Measurements from ENCODE around the gene BLM.
A peak's percentile ranks its signal among the peaks of the same experiment; 100 is the strongest.

The BLM gene

DNA sequence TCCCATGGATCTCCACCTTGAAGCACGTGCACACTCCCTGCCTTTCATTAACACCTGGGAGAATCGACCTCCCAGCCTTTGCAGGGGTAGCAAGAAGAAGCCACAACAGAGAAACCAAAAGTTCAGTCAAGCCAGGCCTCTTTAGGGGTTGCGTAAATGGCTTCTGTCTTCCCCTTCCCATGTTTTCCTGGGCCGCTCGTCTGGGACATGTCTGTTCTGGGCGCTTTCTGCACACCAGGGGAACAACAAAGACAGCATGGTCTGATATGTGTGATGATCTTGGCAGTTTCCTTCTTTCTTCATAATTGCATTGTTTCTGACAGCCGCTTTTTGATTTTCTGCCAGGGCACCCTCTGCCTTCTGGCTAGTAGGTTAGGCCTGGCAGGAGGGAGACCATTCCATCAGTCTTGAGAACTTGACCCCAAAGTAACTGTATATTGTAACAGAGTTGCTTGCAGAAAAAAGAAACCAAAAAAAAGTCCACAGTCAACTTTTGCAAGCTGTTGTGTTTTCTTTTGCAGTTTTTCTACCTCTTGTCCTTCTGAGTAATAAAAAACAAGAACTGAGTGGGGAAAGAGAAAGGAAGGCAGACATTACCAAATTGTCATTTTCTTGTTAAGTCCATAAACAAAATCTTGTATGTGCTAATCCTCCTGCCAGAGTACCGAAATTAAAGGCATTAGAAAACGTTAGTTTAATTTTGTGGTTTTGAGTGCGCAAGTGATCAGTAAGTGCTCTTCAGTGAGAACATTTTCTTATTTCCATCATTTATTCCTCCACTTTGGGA is 95.2 kb downstream of the BLM start:
- no peak overlapping the region for H3K4me3 ChIP-seq (ENCODE audit: extremely low read depth, insufficient read depth, low read length, poor library complexity, severe bottlenecking)
- H3K4me1 ChIP-seq (ENCODE audit: control insufficient read depth, insufficient read depth, low read length, poor library complexity, severe bottlenecking): peaks cover 26% of the 10 kb centered on the region
- 91 to 93% methylated on average over 6 of the region's 10 CpGs for WGBS, 2 experiments (ENCODE audit: insufficient coverage in 2 of 2)
- no peaks in the 10 kb centered on the region for H3K9me3 ChIP-seq (ENCODE audit: control insufficient read depth, low read length)
- H3K27ac ChIP-seq (ENCODE audit: low read depth, low read length, severe bottlenecking): no peak overlapping the region
- H3K36me3 ChIP-seq (ENCODE audit: control insufficient read depth, insufficient read depth, low read length): peaks cover 62% of the 10 kb centered on the region

DNA sequence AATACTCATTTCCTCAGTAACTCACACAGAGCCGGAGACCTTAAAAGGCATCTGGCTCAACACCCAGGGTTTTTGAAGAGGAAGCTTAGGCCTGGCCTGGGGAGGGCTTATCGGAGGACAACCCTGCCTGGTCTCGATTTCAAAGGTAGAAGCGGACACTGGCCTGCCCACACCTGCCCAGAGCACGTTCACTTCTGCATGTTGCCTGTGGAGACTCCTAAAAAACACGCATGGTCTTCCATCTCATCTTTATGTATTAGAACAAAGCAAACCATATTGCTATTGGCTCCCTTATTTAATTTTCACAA is 95.8 kb downstream of the BLM start:
- H3K4me3 ChIP-seq (ENCODE audit: extremely low read depth, insufficient read depth, low read length, poor library complexity, severe bottlenecking): no peak overlapping the region
- peaks cover 61% of the 10 kb centered on the region for H3K36me3 ChIP-seq (ENCODE audit: control insufficient read depth, insufficient read depth, low read length)
- no peak overlapping the region for H3K27ac ChIP-seq (ENCODE audit: low read depth, low read length, severe bottlenecking)
- H3K4me1 ChIP-seq (ENCODE audit: control insufficient read depth, insufficient read depth, low read length, poor library complexity, severe bottlenecking): peaks cover 22% of the 10 kb centered on the region
- 94 to 95% methylated on average over 5 to 6 of the region's 6 CpGs for WGBS, 2 experiments (ENCODE audit: insufficient coverage in 2 of 2)
- H3K9me3 ChIP-seq (ENCODE audit: control insufficient read depth, low read length): no peaks in the 10 kb centered on the region

- Histone ChIP-seq H3K36me3 (ENCODE audit: control insufficient read depth, insufficient read depth, low read length) (peaks cover 52% of the 10 kb centered on the region), H3K27ac (ENCODE audit: low read depth, low read length, severe bottlenecking) (peak overlapping the region; percentile 45), H3K4me1 (ENCODE audit: control insufficient read depth, insufficient read depth, low read length, poor library complexity, severe bottlenecking) (peaks cover 16% of the 10 kb centered on the region), H3K9me3 (ENCODE audit: control insufficient read depth, low read length) (no peaks in the 10 kb centered on the region), H3K4me3 (ENCODE audit: extremely low read depth, insufficient read depth, low read length, poor library complexity, severe bottlenecking) (no peak overlapping the region)
- 60% methylated on average over 1 of the region's 2 CpGs; no CpG with 5 or more reads in 1 of the 2 experiments for WGBS, 2 experiments (ENCODE audit: insufficient coverage in 2 of 2)
Measured at GRCh38 chr15:90813796-90814190, 96.6 kb downstream of the BLM start.

DNA sequence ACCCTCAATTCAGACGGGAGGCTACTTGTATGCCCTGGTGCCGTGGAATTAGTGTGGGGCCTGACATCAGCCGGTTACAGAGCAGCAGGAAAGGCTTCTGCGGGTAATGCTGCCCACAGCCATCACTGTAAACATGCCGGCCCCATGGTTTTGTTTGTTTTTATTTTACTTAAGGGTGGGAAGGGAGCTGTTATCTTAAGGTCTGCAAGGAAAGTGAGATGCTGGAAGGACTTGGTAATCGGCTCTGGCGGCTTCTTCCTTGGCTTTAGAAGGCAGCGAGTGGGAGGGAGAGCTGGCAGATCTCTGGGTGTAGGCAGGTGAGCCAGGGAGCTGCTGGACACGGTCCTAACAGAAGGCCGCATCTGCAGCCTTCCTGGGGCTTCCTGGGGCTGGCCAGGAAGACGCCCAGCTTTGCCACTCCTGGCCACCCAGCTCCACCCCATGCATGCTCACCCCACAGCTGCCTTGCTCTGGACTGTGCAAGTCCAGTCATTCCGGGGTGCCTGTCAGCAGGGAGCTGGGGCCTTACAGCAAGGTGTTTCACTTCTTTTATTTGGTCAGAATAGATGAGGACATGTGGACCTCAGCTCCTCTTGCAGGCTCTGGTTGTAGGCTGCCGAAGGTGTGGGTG is 97.2 kb downstream of the BLM start:
- peak overlapping the region; percentile 45 for H3K27ac ChIP-seq (ENCODE audit: low read depth, low read length, severe bottlenecking)
- H3K9me3 ChIP-seq (ENCODE audit: control insufficient read depth, low read length): no peaks in the 10 kb centered on the region
- H3K4me1 ChIP-seq (ENCODE audit: control insufficient read depth, insufficient read depth, low read length, poor library complexity, severe bottlenecking): peaks cover 16% of the 10 kb centered on the region
- no peak overlapping the region for H3K4me3 ChIP-seq (ENCODE audit: extremely low read depth, insufficient read depth, low read length, poor library complexity, severe bottlenecking)
- whole genome bisulfite sequencing, 2 experiments (ENCODE audit: insufficient coverage in 2 of 2): 85 to 87% methylated on average over 10 to 12 of the region's 13 CpGs
- peaks cover 47% of the 10 kb centered on the region for H3K36me3 ChIP-seq (ENCODE audit: control insufficient read depth, insufficient read depth, low read length)

DNA sequence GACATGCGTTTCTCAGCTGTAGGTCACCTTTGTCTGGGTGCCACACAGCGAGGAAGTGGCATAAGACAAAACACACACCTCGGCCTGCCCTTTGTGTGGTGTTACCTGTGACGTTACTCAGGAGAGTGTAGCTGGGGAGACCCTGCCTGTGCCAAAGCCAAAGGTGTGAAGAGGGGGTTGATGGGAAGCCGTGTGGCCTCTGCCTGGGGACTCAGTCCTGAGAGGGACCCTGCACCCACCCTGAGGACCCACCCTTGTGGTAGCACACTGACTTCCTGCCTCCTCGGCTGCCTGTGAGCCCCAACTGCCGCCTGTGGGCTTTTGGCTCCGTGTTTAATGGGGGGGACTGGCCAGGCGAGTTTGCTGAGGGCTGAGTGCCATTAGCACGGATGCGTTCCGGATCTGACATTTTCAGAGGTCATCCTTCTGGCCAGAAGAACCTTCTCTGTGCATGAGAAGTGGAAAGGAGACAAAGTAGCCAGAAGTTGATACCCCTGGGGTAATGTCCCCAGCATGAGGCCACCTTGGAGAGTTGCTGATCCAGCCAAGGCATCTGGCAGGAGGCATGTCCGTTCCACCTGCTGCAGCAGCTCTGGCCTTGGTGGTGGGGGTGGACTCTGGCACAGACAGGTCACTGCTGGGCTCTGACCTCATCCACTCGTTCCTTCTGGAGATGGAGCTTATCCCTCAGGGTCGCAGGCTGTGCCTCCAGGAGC is 99.4 kb downstream of the BLM start:
- Histone ChIP-seq H3K4me3 (ENCODE audit: extremely low read depth, insufficient read depth, low read length, poor library complexity, severe bottlenecking) (no peak overlapping the region), H3K36me3 (ENCODE audit: control insufficient read depth, insufficient read depth, low read length) (peaks cover 24% of the 10 kb centered on the region), H3K4me1 (ENCODE audit: control insufficient read depth, insufficient read depth, low read length, poor library complexity, severe bottlenecking) (peaks cover 16% of the 10 kb centered on the region), H3K27ac (ENCODE audit: low read depth, low read length, severe bottlenecking) (no peak overlapping the region), H3K9me3 (ENCODE audit: control insufficient read depth, low read length) (no peaks in the 10 kb centered on the region)
- 94 to 96% methylated on average over 11 to 15 of the region's 15 CpGs for WGBS, 2 experiments (ENCODE audit: insufficient coverage in 2 of 2)

GRCh38 chr15:90817117-90818057 is 100.2 kb downstream of the BLM start:
- 88 to 95% methylated on average over 11 to 12 of the region's 14 CpGs for WGBS, 2 experiments (ENCODE audit: insufficient coverage in 2 of 2)

GRCh38 chr15:90818251-90819210 is 101.4 kb downstream of the BLM start:
- peaks cover 16% of the 10 kb centered on the region for H3K4me1 ChIP-seq (ENCODE audit: control insufficient read depth, insufficient read depth, low read length, poor library complexity, severe bottlenecking)
- WGBS, 2 experiments (ENCODE audit: insufficient coverage in 2 of 2): 83 to 84% methylated on average over 22 of the region's 26 CpGs
- H3K4me3 ChIP-seq (ENCODE audit: extremely low read depth, insufficient read depth, low read length, poor library complexity, severe bottlenecking): no peak overlapping the region
- H3K36me3 ChIP-seq (ENCODE audit: control insufficient read depth, insufficient read depth, low read length): peaks cover 9% of the 10 kb centered on the region
- H3K27ac ChIP-seq (ENCODE audit: low read depth, low read length, severe bottlenecking): no peak overlapping the region
- no peaks in the 10 kb centered on the region for H3K9me3 ChIP-seq (ENCODE audit: control insufficient read depth, low read length)

More at GRCh38 chr15:90817117-90818057, 100.2 kb downstream of the BLM start:
- Histone ChIP-seq H3K36me3 (ENCODE audit: control insufficient read depth, insufficient read depth, low read length) (peaks cover 16% of the 10 kb centered on the region), H3K4me1 (ENCODE audit: control insufficient read depth, insufficient read depth, low read length, poor library complexity, severe bottlenecking) (peaks cover 16% of the 10 kb centered on the region), H3K4me3 (ENCODE audit: extremely low read depth, insufficient read depth, low read length, poor library complexity, severe bottlenecking) (no peak overlapping the region), H3K27ac (ENCODE audit: low read depth, low read length, severe bottlenecking) (no peak overlapping the region), H3K9me3 (ENCODE audit: control insufficient read depth, low read length) (no peaks in the 10 kb centered on the region)

DNA sequence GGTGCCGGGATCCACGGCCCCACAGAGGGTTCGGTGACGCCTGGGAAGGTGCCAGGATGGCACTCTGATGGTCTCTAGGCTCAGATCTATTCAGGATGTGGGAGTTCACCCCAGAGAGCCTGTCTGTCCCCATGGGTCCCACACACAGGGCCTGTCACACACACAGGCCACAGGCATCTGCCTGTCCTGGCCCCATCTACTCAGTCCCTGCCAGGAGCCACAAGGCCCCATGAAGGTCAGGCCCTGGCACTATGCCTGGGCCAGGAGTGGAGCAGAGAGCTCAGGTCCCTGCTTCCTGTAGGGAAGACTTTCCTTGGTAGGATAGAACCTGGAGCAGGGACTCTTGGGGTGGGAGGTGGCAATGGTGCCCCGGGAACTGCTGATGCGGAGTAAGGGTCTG is 102.2 kb downstream of the BLM start:
- WGBS, 2 experiments (ENCODE audit: insufficient coverage in 2 of 2): 97 to 100% methylated on average over 3 to 6 of the region's 6 CpGs
- peaks cover 9% of the 10 kb centered on the region for H3K36me3 ChIP-seq (ENCODE audit: control insufficient read depth, insufficient read depth, low read length)
- no peak overlapping the region for H3K4me3 ChIP-seq (ENCODE audit: extremely low read depth, insufficient read depth, low read length, poor library complexity, severe bottlenecking)
- no peak overlapping the region for H3K27ac ChIP-seq (ENCODE audit: low read depth, low read length, severe bottlenecking)
- peaks cover 9% of the 10 kb centered on the region for H3K4me1 ChIP-seq (ENCODE audit: control insufficient read depth, insufficient read depth, low read length, poor library complexity, severe bottlenecking)
- H3K9me3 ChIP-seq (ENCODE audit: control insufficient read depth, low read length): no peaks in the 10 kb centered on the region

DNA sequence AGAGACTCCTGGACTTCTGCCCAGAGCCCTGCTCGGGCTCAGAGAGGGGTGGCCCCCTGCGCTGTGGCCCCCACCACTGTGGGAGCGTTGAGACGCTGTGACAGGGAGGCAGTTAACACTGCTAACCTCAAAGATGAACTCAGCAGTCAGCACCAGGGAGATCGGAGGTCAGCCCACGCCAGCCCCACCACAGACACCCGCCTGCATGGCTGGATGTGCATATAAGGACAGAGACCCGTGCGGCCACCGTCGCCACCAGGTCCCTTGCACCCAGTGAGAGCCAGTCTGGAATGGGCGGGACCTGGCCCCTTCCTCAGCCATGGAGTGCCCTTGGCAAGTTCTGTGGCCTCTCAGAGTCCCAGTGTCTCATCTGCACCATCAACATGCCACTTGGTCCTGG is 102.7 kb downstream of the BLM start:
- 94 to 95% methylated on average over 12 of the region's 12 CpGs for WGBS, 2 experiments (ENCODE audit: insufficient coverage in 2 of 2)
- Histone ChIP-seq H3K4me3 (ENCODE audit: extremely low read depth, insufficient read depth, low read length, poor library complexity, severe bottlenecking) (no peak overlapping the region), H3K4me1 (ENCODE audit: control insufficient read depth, insufficient read depth, low read length, poor library complexity, severe bottlenecking) (peaks cover 4% of the 10 kb centered on the region), H3K9me3 (ENCODE audit: control insufficient read depth, low read length) (no peaks in the 10 kb centered on the region), H3K36me3 (ENCODE audit: control insufficient read depth, insufficient read depth, low read length) (peaks cover 9% of the 10 kb centered on the region), H3K27ac (ENCODE audit: low read depth, low read length, severe bottlenecking) (no peak overlapping the region)
